Measurements from ENCODE around the gene BAG1. TPM values are rescaled to one million over a fixed set of nuclear protein-coding genes. Genes with fewer than 3 reads are reported as not detected.
A peak's percentile ranks its signal among the peaks of the same experiment; 100 is the strongest.

The BAG1 gene
- total and polyA plus RNA-seq, 2 experiments from 2014 or later = 248 to 270 TPM

DNA sequence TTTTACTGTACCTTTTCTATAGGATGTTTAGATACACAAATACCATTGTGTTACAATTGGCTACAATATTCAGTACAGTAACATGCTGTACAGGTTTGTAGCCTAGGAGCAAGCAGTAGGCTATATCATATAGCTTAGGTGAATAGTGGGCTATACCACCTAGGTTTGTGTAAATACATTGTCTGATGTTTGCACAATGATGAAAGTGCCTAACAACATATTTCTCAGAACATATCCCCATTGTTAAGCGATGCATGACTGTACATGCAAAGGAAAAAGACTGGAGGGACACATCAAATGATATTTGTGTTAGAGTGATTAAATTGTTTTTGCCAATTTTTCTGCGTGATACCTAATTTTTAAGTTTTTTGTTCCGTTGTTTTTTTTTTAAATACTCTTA, 5.6 kb upstream of the BAG1 start:
- TF ChIP-seq, protein P1, sequence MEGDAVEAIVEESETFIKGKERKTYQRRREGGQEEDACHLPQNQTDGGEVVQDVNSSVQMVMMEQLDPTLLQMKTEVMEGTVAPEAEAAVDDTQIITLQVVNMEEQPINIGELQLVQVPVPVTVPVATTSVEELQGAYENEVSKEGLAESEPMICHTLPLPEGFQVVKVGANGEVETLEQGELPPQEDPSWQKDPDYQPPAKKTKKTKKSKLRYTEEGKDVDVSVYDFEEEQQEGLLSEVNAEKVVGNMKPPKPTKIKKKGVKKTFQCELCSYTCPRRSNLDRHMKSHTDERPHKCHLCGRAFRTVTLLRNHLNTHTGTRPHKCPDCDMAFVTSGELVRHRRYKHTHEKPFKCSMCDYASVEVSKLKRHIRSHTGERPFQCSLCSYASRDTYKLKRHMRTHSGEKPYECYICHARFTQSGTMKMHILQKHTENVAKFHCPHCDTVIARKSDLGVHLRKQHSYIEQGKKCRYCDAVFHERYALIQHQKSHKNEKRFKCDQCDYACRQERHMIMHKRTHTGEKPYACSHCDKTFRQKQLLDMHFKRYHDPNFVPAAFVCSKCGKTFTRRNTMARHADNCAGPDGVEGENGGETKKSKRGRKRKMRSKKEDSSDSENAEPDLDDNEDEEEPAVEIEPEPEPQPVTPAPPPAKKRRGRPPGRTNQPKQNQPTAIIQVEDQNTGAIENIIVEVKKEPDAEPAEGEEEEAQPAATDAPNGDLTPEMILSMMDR (IDR thresholded peaks at IDR 0.05; ENCODE audit: low read depth, low read length) = no peak
- DNase-seq (ENCODE audit: low read depth in 1 of 2, low spot score in 1 of 2) = no peak
- Histone ChIP-seq H3K4me1 (ENCODE audit: low read depth) (no peaks in the 10 kb centered on the region), H3K4me3 (no peak overlapping the region), H3K27me3 (no peaks in the 10 kb centered on the region), H3K9me3 (ENCODE audit: low read depth) (no peaks in the 10 kb centered on the region), H3K36me3 (peaks cover 59% of the 10 kb centered on the region), H3K27ac (no peak overlapping the region)

DNA sequence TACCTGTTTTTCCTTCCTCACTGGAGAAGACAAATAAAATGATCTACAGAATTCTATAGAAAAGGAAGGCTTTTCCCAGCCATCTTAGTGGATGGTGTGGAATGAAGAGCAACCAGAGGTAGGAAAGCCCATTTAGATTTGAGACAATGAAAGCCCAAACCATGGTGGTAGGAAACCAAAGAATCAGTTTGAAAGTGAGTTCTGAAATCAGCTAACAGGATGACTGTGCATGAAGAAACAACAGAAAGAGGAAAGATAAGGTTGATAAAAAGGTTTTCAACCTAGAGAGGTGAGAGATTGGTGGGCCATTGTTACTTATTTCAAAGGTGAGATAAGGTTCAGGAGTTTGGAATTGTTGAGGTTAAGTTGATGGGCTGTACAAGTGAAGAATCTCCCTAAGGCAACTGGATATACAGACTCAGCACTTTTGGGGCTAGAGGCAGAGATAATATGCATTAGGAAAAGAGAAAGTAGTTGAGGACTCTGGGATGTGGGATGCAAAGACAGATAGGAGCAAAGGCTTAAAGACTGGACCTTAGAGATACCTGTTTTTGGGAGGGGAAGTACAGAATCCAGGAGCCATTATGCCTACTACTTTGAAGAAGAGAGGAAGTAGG, 2.8 kb upstream of the BAG1 start:
- DNase-seq (ENCODE audit: low read depth in 1 of 2, low spot score in 1 of 2) = no peak
- no peaks in the 10 kb centered on the region for H3K9me3 ChIP-seq (ENCODE audit: low read depth)
- TF ChIP-seq, protein P1 (IDR thresholded peaks at IDR 0.05; ENCODE audit: low read depth, low read length) = no peak
- H3K27me3 ChIP-seq = no peaks in the 10 kb centered on the region
- H3K36me3 ChIP-seq = peaks cover 48% of the 10 kb centered on the region
- no peaks in the 10 kb centered on the region for H3K4me1 ChIP-seq (ENCODE audit: low read depth)
- H3K4me3 ChIP-seq = no peak overlapping the region
- H3K27ac ChIP-seq = no peak overlapping the region

DNA sequence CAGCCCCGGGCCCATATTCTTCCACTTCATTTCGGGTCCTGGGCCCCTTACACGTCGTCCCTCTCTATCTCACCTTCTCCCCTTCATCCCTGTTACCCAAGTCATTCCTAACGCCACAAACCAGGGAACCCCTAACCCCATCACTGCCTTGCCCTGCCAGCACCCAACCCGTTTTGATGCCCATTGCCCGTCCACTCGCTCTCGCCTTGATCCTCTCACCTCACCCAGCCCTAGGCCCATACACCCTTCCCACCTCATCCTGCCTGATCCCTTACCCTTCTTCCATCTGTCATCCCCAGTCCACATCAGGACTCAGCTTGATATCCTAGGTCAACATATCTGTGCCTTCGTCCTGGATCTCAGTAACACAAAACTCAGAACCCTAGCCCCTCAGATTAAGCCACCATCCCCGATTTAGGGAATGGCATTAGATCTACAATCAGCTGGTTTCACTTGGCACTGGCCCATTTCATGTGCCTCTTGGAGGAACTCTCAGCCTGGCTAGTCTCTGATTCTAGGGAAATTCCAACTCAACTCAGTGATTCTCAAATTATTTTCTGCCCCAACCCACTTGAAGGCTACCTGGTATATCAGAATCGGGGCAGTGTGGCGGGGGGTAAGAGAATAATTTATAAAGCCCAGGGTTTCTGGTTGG, 830 bp upstream of the BAG1 start:
- no peaks in the 10 kb centered on the region for H3K9me3 ChIP-seq (ENCODE audit: low read depth)
- DNase-seq (ENCODE audit: low read depth in 1 of 2, low spot score in 1 of 2) = peak in 1 of 2 donors; percentile 2
- H3K27me3 ChIP-seq = no peaks in the 10 kb centered on the region
- peak overlapping the region; percentile 64 for H3K4me3 ChIP-seq
- TF ChIP-seq, protein P1 (IDR thresholded peaks at IDR 0.05; ENCODE audit: low read depth, low read length) = no peak
- H3K27ac ChIP-seq = peak overlapping the region; percentile 74
- peaks cover 49% of the 10 kb centered on the region for H3K36me3 ChIP-seq
- no peaks in the 10 kb centered on the region for H3K4me1 ChIP-seq (ENCODE audit: low read depth)

DNA sequence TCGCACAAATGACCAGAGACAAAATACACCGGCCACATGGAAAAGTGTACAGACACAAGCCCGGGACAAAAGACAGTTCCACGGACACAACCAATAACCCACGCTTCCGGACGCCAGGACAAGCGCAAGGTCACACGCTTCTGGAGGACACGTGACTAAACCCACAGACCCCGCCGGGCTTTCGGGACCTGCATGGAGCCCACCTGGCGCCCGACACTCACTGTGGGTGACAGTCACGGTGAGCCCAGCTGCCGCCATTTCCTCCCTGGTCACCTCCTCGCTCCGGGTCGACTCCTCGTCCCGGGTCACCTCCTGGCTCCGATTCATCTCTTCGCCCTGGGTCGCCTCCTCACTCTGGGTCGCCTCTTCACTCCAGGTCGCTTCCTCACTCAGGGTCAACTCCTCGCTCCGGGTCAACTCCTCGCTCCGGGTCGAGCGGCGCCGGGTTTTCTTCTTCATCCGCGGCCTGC, 470 bp downstream of the BAG1 start:
- Histone ChIP-seq H3K27ac (peak overlapping the region; percentile 57), H3K36me3 (peaks cover 49% of the 10 kb centered on the region), H3K4me1 (ENCODE audit: low read depth) (no peaks in the 10 kb centered on the region)

DNA sequence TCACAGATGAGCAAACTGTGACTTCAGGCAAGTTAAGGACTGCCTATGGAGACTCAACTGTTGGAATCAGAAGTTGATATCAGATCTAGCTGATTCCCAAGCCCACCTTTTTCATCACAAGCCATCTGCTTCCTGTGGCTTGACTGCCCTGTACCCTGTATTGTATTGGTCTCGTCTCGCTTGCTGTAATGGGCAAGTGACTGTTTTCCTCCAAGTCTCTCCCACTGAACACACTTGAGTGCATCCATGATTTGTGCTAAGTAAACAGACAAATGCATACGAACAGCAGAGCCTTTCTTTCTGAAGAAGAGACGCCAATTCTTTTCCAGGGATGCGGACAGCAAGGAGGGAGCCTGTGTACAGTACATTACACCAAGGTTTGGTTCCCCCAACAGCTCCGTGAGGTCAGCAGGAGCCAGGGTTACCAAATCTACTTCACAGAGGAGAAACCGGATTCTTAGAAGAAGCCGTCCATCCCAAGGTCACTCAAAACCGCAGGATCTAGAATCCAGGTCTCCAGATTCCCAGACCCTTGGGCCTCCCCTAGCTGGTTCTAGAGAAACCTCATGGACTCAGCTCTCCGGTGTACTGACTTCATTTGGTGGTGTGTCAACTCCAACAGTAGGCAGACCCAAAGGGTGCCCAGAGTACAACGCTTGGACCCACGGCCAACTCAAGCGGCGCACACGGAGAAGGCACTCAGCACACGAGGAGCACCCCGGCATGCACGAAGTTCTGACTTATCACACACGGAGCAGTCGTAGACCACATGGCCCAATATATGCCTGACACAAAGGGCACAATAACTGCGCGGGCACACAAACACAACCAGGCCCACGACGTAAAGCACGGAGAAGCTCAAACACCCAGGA, 1.1 kb downstream of the BAG1 start:
- DNase-seq (ENCODE audit: low read depth in 1 of 2, low spot score in 1 of 2) = peak; percentile 24 to 27
- no peaks in the 10 kb centered on the region for H3K4me1 ChIP-seq (ENCODE audit: low read depth)
- H3K36me3 ChIP-seq = peaks cover 49% of the 10 kb centered on the region
- H3K9me3 ChIP-seq (ENCODE audit: low read depth) = no peaks in the 10 kb centered on the region
- H3K27ac ChIP-seq = no peak overlapping the region
- H3K27me3 ChIP-seq = no peaks in the 10 kb centered on the region
- peak overlapping the region; percentile 89 for H3K4me3 ChIP-seq
- TF ChIP-seq, protein P1 (IDR thresholded peaks at IDR 0.05; ENCODE audit: low read depth, low read length) = no peak

More for the DNA sequence above, 470 bp downstream of the BAG1 start:
- Histone ChIP-seq H3K9me3 (ENCODE audit: low read depth) (no peaks in the 10 kb centered on the region), H3K27me3 (no peaks in the 10 kb centered on the region), H3K4me3 (peak overlapping the region; percentile 89)
- TF ChIP-seq, protein P1 (IDR thresholded peaks at IDR 0.05; ENCODE audit: low read depth, low read length) = no peak
- peak in 1 of 2 donors; percentile 42 for DNase-seq (ENCODE audit: low read depth in 1 of 2, low spot score in 1 of 2)

Data from cardiac muscle cell (in vitro differentiated cells and primary cell).